K562 (cell line): Measurements from ENCODE around the gene ZNF80.

ENCODE experiments used
- CTCF ChIP-seq, 3 experiments: IDR thresholded peaks in 2 of 3; conservative IDR thresholded peaks in 1 of 3; 2 replicates each; pipeline ENCODE4 v1.5.1; 2011 to 2012; ENCODE audit warnings: low read length in 3 of 3, mild to moderate bottlenecking in 3 of 3, control low read depth in 2 of 3, improper control_type of control experiment in 1 of 3, inconsistent platforms in 1 of 3, low read depth in 1 of 3, mixed read lengths in 1 of 3, moderate library complexity in 1 of 3; ENCODE audit not compliant: insufficient read depth in 2 of 3
- DPF2 ChIP-seq: fragments of 450-650 bp; IDR thresholded peaks from 2 replicates; pipeline ENCODE4 v1.6.1; 2016
- E2F8 ChIP-seq: fragments of 450-650 bp; IDR thresholded peaks from 2 replicates; pipeline ENCODE4 v1.7.1; 2018; ENCODE audit warnings: mild to moderate bottlenecking, low read depth; ENCODE audit not compliant: partially characterized antibody
- EZH2 ChIP-seq: IDR thresholded peaks from 2 replicates; pipeline ENCODE4 v1.6.1; 2012; ENCODE audit warnings: low read depth, mild to moderate bottlenecking, inconsistent platforms, low read length, borderline replicate concordance
- FOXK1 ChIP-seq: sonication (generic); formaldehyde crosslinking; IDR thresholded peaks from 2 replicates; pipeline ENCODE4 v1.8.0; 2022; ENCODE audit warnings: missing genetic modification reagents, mild to moderate bottlenecking, borderline replicate concordance
- HDAC3 ChIP-seq: fragments of 450-650 bp; IDR thresholded peaks from 2 replicates; pipeline ENCODE4 v1.6.1; 2018; ENCODE audit warnings: borderline replicate concordance, mild to moderate bottlenecking, moderate library complexity; ENCODE audit not compliant: partially characterized antibody
- MAX ChIP-seq: sonication (generic); formaldehyde crosslinking; IDR thresholded peaks from 2 replicates; pipeline ENCODE4 v1.9.0; 2022; ENCODE audit warnings: mild to moderate bottlenecking, missing genetic modification reagents
- MTA1 ChIP-seq: fragments of 450-650 bp; IDR thresholded peaks from 2 replicates; pipeline ENCODE4 v1.6.1; 2017; ENCODE audit warnings: borderline replicate concordance
- ZEB2 ChIP-seq: fragments of 450-650 bp; IDR thresholded peaks from 2 replicates; pipeline ENCODE4 v1.6.1; 2016
- ZNF280B ChIP-seq: fragments of 250-450 bp; sonication (Bioruptor Pico); IDR thresholded peaks from 2 replicates; pipeline ENCODE4 v1.5.1; 2021; ENCODE audit warnings: mild to moderate bottlenecking

- TF ChIP-seq CTCF (IDR thresholded peaks at IDR 0.05 in 2 of 3, conservative IDR thresholded peaks at IDR 0.05 in 1 of 3; ENCODE audit: insufficient read depth in 2 of 3, low read depth in 1 of 3, low read length in 3 of 3) (no peak), ZNF280B (CRISPR knock-in tag) (no peak), EZH2 (no peak), HDAC3 (no peak), DPF2 (no peak), ZEB2 (no peak), MAX (CRISPR knock-in tag) (no peak), FOXK1 (CRISPR knock-in tag) (no peak), MTA1 (no peak), E2F8 (no peak)
These were observed 34.9 kb upstream of the ZNF80 start for GRCh38 chr3:114272271-114272670.
